ENCODE data around the gene MEX3D.
A peak's percentile ranks its signal among the peaks of the same experiment; 100 is the strongest.

The MEX3D gene

DNA sequence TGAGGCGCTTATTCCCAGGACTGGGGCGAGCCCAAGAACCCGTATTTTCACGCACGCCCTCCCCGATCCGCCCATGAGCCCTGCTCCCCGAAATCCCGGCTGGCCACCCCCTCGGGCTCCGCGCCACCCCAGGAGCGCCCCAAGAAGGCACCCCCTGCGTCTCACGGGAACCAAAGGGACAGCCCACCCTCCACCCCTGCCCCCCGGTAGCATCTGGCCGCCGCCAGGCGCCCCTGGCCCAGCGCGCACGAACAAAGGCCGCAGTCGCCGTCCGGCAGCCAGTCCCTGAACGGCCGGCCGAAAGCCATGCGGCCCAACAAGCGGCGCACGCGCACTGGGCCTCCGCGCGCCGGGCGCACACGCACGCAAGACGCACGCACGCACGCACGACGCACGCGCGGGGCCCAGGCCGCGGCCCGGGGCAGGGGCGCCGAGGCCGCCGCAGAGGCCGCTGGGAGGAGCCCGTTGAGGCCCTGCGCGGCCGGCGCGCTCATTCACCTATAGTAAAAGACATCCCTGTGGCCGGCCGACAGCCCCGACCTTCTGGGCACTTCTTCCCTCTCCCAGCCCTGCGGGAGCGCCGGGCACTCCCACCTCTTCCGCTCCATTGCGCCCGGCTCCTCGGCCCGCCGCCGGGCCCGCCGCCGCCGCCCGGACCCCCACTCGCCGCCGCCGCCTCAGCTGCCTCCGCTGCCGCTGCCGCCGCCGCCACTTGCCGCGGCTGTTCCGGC, 24.1 kb upstream of the MEX3D start:
- Histone ChIP-seq H3K4me3 (ENCODE audit: low read depth, low read length) (peak overlapping the region; percentile 84), H3K9me3 (ENCODE audit: control insufficient read depth, insufficient read depth, low read depth, low read length) (no peaks in the 10 kb centered on the region), H3K27ac (ENCODE audit: extremely low read depth, low read depth, low read length) (peak overlapping the region; percentile 100), H3K4me1 (ENCODE audit: control insufficient read depth, insufficient read depth, low read length) (no peaks in the 10 kb centered on the region), H3K36me3 (ENCODE audit: control insufficient read depth in 2 of 2, insufficient read depth in 1 of 2, low read length in 2 of 2) (peaks cover 16 to 28% of the 10 kb centered on the region in 2 experiments; a peak in 2 of 3 replicates)
- CTCF ChIA-PET, result interaction anchor here (0.5 to 1.3 kb wide), 3 partner anchors 32 to 90 kb away, joined by 3 to 6 read pairs (median 5); no protein-coding TSS in a partner anchor
- POLR2A ChIA-PET, result interaction anchor here (0.8 to 2.8 kb wide), 11 partner anchors 8 to 234 kb away, joined by 3 to 27 read pairs (median 4); partner anchors contain the start of gene UQCR11
- TF ChIP-seq ZNF10 (tag by site-specific recombination; IDR thresholded peaks at IDR 0.05) (no peak), ZBTB48 (tag by site-specific recombination; IDR thresholded peaks at IDR 0.05) (peak; percentile 38; the same call in 1 of the 2 replicates), ZNF211 (tag by site-specific recombination; IDR thresholded peaks at IDR 0.05; ENCODE audit: low read depth) (no peak), ZNF837 (tag by site-specific recombination; IDR thresholded peaks at IDR 0.05) (peak; percentile 23; the same call in 1 of the 2 replicates), GLIS2 (tag by site-specific recombination; IDR thresholded peaks at IDR 0.05) (peak; percentile 55; the same call in 1 of the 2 replicates), ZNF48 (tag by site-specific recombination; IDR thresholded peaks at IDR 0.05) (no peak), ZNF555 (tag by site-specific recombination; conservative IDR thresholded peaks at IDR 0.05) (no peak), ZFP37 (tag by site-specific recombination; IDR thresholded peaks at IDR 0.05) (no peak), ZNF658 (tag by site-specific recombination; IDR thresholded peaks at IDR 0.05) (no peak), PBX3 (CRISPR knock-in tag; IDR thresholded peaks at IDR 0.05) (0 out of 2 replicates have a peak, but pooled peaks have one; percentile 58), ZNF785 (tag by site-specific recombination; IDR thresholded peaks at IDR 0.05) (no peak), PRDM10 (tag by site-specific recombination; IDR thresholded peaks at IDR 0.05) (no peak), ZNF561 (tag by site-specific recombination; IDR thresholded peaks at IDR 0.05; ENCODE audit: borderline replicate concordance) (no peak), ZNF747 (tag by site-specific recombination; IDR thresholded peaks at IDR 0.05) (no peak), ZNF791 (tag by site-specific recombination; IDR thresholded peaks at IDR 0.05) (no peak), ZNF423 (tag by site-specific recombination; IDR thresholded peaks at IDR 0.05) (no peak), SP7 (tag by site-specific recombination; IDR thresholded peaks at IDR 0.05) (peak; percentile 63), ZNF157 (tag by site-specific recombination; IDR thresholded peaks at IDR 0.05) (no peak), ZNF169 (tag by site-specific recombination; IDR thresholded peaks at IDR 0.05) (no peak), TRIM28 (IDR thresholded peaks at IDR 0.05; ENCODE audit: borderline replicate concordance, low read length) (no peak), ZNF292 (tag by site-specific recombination; IDR thresholded peaks at IDR 0.05; ENCODE audit: borderline replicate concordance, low read depth) (no peak), ZNF394 (tag by site-specific recombination; IDR thresholded peaks at IDR 0.05; ENCODE audit: borderline replicate concordance) (no peak), SALL2 (tag by site-specific recombination; IDR thresholded peaks at IDR 0.05; ENCODE audit: borderline replicate concordance) (no peak), AEBP2 (tag by site-specific recombination; IDR thresholded peaks at IDR 0.05; ENCODE audit: borderline replicate concordance) (no peak), ZNF707 (tag by site-specific recombination; IDR thresholded peaks at IDR 0.05) (no peak)
- TF ChIP-seq, protein P1, sequence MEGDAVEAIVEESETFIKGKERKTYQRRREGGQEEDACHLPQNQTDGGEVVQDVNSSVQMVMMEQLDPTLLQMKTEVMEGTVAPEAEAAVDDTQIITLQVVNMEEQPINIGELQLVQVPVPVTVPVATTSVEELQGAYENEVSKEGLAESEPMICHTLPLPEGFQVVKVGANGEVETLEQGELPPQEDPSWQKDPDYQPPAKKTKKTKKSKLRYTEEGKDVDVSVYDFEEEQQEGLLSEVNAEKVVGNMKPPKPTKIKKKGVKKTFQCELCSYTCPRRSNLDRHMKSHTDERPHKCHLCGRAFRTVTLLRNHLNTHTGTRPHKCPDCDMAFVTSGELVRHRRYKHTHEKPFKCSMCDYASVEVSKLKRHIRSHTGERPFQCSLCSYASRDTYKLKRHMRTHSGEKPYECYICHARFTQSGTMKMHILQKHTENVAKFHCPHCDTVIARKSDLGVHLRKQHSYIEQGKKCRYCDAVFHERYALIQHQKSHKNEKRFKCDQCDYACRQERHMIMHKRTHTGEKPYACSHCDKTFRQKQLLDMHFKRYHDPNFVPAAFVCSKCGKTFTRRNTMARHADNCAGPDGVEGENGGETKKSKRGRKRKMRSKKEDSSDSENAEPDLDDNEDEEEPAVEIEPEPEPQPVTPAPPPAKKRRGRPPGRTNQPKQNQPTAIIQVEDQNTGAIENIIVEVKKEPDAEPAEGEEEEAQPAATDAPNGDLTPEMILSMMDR (tag by site-specific recombination; IDR thresholded peaks at IDR 0.05), result no peak
- TF ChIP-seq, protein P2, sequence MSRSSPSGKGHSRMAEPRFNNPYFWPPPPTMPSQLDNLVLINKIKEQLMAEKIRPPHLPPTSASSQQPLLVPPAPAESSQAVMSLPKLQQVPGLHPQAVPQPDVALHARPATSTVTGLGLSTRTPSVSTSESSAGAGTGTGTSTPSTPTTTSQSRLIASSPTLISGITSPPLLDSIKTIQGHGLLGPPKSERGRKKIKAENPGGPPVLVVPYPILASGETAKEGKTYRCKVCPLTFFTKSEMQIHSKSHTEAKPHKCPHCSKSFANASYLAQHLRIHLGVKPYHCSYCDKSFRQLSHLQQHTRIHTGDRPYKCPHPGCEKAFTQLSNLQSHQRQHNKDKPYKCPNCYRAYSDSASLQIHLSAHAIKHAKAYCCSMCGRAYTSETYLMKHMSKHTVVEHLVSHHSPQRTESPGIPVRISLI (tag by site-specific recombination; IDR thresholded peaks at IDR 0.05), result no peak
- TF ChIP-seq, protein P3, sequence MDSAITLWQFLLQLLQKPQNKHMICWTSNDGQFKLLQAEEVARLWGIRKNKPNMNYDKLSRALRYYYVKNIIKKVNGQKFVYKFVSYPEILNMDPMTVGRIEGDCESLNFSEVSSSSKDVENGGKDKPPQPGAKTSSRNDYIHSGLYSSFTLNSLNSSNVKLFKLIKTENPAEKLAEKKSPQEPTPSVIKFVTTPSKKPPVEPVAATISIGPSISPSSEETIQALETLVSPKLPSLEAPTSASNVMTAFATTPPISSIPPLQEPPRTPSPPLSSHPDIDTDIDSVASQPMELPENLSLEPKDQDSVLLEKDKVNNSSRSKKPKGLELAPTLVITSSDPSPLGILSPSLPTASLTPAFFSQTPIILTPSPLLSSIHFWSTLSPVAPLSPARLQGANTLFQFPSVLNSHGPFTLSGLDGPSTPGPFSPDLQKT (IDR thresholded peaks at IDR 0.05; ENCODE audit: borderline replicate concordance, low read depth, low read length), result no peak
